GM21360 (cell line): ENCODE data around the gene LILRA6.
"Not testable (repeated sequence)": the region's sequence is repeated elsewhere in the genome, so short reads cannot be mapped to it uniquely, and the experiment has no call there.

Source experiments
- ATAC-seq: cut with Tn5 transposase; IDR thresholded peaks from one replicate; pipeline ENCODE4 v1.9.1; 2021; ENCODE audit warnings: mild to moderate bottlenecking, moderate library complexity; ENCODE audit not compliant: unreplicated experiment

LILRA6 gene

DNA sequence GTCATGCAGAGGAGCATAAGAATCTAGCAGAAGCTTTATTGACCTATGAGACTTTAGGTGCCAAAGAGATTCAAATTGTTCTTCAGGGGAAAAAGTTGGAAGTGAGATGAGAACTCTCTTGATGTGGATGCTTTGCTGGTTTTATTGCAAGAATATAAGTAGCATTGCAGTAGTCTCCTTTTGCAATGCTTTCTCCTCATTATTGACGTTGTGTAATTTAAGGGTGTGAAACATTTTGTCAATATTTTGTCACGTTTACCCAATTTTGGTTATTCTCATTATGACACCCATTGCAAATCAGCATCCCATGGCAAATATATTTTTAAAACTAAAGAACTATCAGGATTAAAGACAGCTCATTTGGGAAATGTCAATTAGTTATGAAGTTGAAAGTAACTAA is 26.3 kb upstream of the LILRA6 start:
- no peak for ATAC-seq

DNA sequence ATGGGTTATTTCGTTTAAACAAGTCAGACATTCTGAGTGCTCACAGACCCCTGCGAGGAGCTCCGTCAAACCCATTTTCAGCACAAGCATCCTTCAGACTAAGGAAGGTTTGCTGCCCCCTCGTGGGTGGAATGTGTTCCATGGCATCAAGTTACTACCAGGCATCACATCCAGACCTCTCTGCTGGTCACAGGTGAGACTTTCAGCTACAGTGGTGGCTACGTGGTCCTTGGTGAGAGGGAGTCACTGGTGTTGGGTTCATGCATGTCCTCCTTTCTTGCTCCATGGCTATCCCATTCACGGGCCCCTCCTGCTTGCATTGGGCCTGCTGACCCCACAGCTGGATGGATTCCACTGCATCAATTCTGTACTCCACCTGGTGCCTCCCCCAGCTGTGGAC is 23.5 kb upstream of the LILRA6 start:
- ATAC-seq: no peak

GRCh38 chr19:54262470-54262869 is 19.9 kb upstream of the LILRA6 start:
- no peak for ATAC-seq

GRCh38 chr19:54262066-54262465 is 19.5 kb upstream of the LILRA6 start:
- no peak for ATAC-seq

GRCh38 chr19:54257116-54257480 is 14.5 kb upstream of the LILRA6 start, which contains the start of gene LILRB5:
Gene LILRB5 (minus strand): TSS chr19:54257273. CDS start chr19:54257193, 80 bp downstream.
- no peak for ATAC-seq

DNA sequence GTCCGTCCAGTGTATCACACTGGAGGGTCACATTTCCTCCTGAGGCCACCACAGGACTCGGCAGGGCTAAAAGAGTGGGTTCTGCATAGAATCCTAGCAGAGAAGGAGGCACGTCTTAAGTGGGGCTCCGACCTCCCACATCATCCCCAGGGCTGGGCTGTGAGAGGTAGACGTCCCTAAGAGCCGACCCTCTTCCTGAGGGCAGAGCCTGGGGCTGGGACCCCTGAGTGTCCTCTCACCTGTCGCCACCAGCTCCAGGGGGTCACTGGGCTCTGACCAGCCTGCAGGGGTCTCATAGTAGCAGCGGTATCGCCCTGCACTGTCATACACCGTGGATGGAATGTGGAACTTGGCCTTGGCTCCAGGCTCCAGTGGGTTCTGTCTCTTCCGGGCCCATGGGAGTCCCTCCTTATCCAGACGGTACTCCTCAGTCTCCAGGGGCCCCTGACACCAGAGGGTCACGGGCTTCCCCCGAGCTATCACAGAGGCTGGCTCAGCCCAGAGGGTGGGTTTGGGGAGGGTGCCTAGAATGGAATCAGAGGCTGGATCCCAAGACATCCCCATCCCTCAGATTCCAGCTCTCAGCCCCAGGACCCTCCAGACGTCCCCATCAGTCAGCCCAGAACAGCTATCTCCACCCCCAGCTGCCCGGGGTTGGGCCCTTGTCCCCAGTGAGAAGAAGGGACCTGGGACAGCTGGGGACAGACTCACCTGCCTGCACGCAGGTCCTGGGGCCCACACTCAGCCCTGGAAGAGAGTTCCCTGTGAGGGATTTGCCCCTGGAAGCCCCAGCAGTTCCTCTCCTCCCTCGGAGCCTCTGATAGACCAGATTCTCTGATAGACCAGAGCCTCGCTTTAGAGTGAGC is 13.9 kb upstream of the LILRA6 start:
- ATAC-seq: no peak

DNA sequence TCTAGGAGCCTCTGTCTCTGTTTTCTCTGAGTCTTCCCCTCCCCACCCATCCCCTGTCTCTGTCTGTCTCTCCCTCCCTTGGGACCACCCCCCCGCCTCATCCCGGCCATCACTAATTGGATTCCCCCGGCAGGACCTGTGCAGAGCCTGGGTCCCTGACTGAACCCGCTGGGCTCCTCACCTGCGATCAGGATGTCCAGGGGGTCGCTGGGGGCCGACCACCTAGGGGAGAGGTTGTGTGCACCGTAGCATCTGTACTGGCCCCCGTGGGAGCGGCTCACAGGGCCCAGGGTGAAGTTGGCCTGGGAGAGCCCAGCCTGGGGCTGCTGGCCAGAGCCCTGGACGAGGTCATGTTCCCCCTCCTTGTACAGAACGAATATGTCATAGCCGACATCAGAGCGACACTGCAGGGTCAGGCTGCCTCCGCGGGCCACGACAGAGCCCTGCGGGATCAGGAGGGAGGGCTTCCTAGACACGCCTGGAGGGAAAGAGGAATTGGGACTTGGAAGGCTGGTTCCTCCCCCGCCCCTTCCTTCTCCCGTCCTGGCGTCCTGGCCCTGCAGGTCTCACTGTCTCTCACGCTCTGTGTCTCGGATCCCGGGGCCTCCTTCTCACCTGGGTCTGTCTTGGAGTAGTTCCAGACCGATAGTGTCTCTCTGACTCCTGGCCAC is 12.7 kb upstream of the LILRA6 start:
- ATAC-seq: no peak

DNA sequence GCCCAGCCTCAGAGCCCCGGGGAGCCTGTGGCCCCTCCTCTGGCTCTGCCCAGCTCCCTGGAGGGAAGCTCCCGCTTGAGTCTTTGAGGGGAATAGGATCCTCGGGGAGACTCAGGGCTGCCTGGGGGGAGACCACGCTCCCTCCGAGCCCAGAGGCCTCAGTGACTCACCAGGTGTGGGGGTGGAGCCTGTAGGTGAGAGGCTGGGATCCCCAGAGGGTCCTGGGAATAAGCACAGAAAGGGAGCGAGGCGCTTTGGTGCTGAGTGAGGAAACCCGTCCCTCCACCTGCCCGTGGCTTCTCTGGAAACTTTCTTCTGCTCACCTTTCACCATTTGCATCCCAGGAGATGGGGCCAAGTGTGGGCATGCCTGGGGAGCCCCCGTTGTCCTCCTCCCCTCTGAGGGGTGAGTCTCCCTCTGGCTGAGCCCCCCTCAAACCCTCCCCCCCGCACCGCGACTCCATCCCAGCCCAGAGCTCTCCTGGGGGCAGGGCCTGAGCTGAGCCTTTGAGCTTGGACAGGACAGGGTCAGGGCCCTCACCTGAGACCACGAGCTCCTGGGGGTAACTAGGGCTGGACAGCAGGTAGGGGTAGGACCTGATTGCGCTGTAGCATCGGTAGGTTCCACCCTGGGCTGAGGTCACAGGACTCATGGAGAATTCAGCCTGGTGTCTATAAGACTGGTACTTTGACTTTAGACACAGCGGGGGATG is 11.8 kb upstream of the LILRA6 start:
- no peak for ATAC-seq

DNA sequence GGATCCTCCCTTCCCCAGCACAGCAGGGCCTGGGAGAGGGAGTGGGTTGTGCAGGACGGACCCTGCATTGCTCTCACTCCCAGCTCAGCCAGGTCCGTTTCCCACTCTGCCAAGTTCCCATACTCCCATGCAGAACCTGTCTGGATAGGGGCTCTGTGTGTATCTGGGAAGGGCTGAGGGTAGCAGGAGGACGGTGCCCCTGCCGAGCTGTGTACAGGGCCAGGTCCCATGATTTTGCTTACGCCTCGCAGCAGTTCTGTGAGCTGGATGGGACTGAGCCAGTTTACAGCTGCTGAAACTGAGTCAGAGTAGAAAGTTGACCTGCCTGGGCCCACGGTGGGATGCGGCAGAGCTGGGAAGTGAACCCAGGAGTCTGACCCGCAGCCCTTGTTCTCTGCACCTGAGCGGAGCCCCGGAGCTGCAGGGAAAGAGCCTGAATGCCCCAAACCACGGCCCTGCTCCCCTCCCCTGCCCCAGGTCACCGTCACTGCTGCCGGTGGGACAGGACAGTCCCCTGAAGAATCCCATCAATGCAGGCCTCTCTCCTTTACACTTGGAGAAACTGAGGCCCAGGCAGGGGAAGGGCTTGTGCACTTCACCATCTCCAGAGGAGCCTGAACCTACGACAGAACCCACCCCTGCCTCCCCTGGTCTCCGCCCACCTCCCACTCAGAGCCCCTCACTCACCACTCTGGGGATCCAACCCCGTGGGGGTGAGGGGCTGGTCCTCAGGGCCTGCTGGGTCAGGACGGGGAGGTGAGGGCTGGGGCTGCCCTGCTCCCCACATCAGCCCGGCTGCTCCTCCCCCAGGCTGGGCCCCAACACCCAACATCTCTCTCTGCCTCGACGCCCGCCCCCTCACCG is 11.0 kb upstream of the LILRA6 start:
- no peak for ATAC-seq

- ATAC-seq: no peak
Observed at GRCh38 chr19:54252845-54253244, 10.3 kb upstream of the LILRA6 start.

- ATAC-seq: no peak
Observed at GRCh38 chr19:54252243-54252642, 9.7 kb upstream of the LILRA6 start.

DNA sequence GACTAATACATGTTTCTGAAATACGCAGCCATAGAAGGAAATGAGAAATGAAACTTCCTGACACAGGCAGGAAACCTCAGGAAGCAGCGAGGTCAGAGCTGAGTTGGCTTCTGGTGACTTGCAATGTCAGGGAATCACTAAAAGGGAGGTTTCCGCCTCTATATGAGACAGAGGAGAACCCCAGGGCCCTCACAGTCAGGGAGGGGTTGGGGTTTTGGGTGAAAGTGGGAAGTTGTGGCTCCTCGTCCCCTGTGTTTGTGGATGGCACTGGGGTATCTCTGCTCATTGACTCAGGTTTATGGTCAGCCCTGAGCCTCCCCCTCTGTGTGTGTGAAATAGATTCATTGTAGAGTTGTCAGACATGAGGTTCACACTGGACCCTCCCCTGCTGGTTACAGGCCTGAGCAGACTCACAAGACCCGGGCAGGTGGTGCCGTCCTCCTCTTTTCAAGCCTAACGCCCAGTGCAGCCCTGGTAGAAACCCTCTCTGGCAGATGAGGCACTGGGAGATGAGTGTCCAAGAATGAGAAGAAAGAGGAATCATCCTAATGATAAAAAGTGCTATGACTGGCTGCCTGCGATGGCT is 5.5 kb upstream of the LILRA6 start:
- no peak for ATAC-seq

DNA sequence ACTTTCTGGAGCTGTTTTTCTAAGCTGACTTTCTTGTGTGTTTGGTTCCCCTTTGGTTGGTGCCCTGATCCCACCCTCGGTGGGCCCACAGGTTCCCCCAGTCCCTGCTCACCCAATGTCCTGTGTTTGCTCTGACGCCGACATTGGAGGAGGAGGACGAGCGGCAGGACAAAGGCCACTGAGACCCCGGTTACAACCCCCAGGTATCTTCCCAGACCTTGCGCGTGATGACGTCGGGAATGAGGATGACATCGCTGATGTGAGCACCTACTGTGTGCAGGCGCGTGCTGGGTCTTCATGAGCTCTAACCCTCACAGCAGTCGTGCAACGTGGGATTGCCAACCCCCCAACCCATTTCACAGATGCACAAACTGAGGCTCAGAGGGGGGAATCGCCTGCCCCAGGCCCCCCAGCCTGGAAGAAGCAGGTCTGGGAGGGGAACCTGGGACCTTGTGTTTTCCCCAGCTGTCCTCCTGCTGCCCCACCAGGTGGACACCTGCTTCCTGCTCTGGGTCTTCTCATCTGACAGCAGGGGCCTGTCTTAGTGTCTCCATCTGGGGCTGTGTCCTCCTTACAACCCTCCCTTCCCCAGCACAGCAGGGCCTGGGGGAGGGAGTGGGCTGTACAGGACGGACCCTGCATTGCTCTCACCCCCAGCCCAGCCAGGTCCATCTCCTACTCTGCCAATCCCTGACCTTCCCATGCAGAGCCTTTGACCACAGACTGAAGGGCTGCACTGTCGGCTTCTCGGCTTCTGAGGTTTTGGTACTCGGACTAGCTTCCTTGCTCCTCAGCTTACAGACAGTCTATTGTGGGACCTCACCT is 4.7 kb upstream of the LILRA6 start:
- ATAC-seq: no peak

GRCh38 chr19:54245936-54246335 is 3.3 kb upstream of the LILRA6 start:
- no peak for ATAC-seq

DNA sequence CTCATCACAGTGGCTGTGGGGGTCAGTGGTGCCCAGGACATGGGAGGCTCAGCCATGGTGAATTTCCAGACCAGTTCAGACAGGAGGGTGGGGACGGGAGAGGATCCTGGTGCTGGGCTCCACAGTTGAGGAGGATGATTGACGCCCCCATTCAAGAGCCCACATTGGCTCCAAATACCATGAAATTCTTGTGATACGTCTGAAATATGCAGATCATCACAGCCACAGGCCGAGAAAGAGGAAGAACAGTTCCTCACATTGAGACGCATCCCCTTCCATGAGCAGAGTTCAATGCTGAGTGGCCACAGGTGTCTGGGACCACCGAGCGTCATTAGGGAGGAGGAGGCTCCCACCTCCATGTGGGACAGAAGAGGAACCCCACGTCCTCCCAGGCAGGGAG is 1.2 kb upstream of the LILRA6 start:
- ATAC-seq: not testable (repeated sequence)

GRCh38 chr19:54242234-54242633 is 356 bp downstream of the LILRA6 start:
- ATAC-seq: not testable (repeated sequence)

GRCh38 chr19:54240372-54241336 is 1.9 kb downstream of the LILRA6 start:
- ATAC-seq: not testable (repeated sequence)
